Measurements from ENCODE around the gene FNDC1.
A peak's percentile ranks its signal among the peaks of the same experiment; 100 is the strongest.

FNDC1 gene

GRCh38 chr6:159163901-159164370, 5.3 kb upstream of the FNDC1 start:
- no peak overlapping the region for H2AFZ ChIP-seq (ENCODE audit: low read length)
- no peak overlapping the region for H3K4me2 ChIP-seq (ENCODE audit: low read length)
- H3K9me3 ChIP-seq (ENCODE audit: low read length) = no peaks in the 10 kb centered on the region
- H3K9me2 ChIP-seq (ENCODE audit: low read depth, low read length) = no peaks in the 10 kb centered on the region
- peaks cover 9% of the 10 kb centered on the region for H3K27me3 ChIP-seq (ENCODE audit: insufficient read depth, low read length)
- H3K79me2 ChIP-seq (ENCODE audit: insufficient read depth, low read length) = no peaks in the 10 kb centered on the region
- no peak overlapping the region for H3K4me3 ChIP-seq (ENCODE audit: low read depth, low read length, poor library complexity, severe bottlenecking)
- H3F3A ChIP-seq (ENCODE audit: insufficient read depth, low read length) = no peaks in the 10 kb centered on the region
- H3K4me1 ChIP-seq (ENCODE audit: insufficient read depth, low read length, severe bottlenecking) = peaks cover 5% of the 10 kb centered on the region
- no peaks in the 10 kb centered on the region; the same call in 1 of the 2 replicates for H3K36me3 ChIP-seq (ENCODE audit: insufficient read depth, low read length)
- TF ChIP-seq EZH2 (IDR thresholded peaks at IDR 0.05; ENCODE audit: borderline replicate concordance, low read length) = no peak
- no peak for TF ChIP-seq CTCF (IDR thresholded peaks at IDR 0.05; ENCODE audit: low read length)
- H4K20me1 ChIP-seq (ENCODE audit: insufficient read depth, low read length) = no peaks in the 10 kb centered on the region
- H3K9ac ChIP-seq (ENCODE audit: low read length) = no peak overlapping the region
- H3K27ac ChIP-seq (ENCODE audit: low read depth, low read length, poor library complexity, severe bottlenecking) = no peak overlapping the region

DNA sequence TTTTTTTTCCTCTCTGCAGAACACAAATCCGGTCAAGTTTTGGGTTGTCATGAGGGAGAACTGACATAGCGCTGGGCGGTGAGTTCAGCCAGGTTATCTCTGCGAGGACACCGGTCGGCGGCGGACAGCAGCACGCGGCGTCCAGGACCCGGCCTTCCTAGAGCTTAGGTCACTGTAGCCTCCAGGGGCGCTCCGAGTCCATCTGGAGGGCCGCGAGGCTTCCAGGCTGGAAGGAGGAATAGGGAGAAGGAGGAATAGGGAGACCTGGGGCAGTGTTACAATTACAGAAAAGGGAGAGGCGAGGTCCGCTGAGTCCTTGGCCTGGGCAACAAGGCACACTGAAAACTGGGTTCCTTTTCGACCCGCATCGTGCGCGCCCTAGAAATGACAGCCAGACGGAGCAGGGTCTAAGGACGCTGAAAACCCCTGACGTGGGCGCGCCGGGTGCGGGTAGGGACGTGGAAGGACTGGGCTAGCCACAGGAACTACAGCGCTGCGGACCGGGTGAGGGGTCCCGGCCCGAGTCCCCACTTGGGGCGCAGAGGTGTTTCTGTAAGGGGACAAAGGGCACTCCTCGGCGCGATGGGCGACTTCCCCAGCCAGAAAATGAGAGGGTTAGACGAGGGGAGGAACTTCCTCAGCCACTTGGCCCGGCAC, 536 bp upstream of the FNDC1 start:
- peak overlapping the region; percentile 7 for H3K4me3 ChIP-seq (ENCODE audit: low read depth, low read length, poor library complexity, severe bottlenecking)
- no peaks in the 10 kb centered on the region for H3K9me3 ChIP-seq (ENCODE audit: low read length)
- H3K4me1 ChIP-seq (ENCODE audit: insufficient read depth, low read length, severe bottlenecking) = peaks cover 6% of the 10 kb centered on the region
- H3K4me2 ChIP-seq (ENCODE audit: low read length) = peak overlapping the region; percentile 33; the same call in 1 of the 2 replicates
- H3K79me2 ChIP-seq (ENCODE audit: insufficient read depth, low read length) = no peaks in the 10 kb centered on the region
- no peaks in the 10 kb centered on the region for H3K9me2 ChIP-seq (ENCODE audit: low read depth, low read length)
- H2AFZ ChIP-seq (ENCODE audit: low read length) = no peak overlapping the region
- H3K36me3 ChIP-seq (ENCODE audit: insufficient read depth, low read length) = no peaks in the 10 kb centered on the region
- TF ChIP-seq EZH2 (IDR thresholded peaks at IDR 0.05; ENCODE audit: borderline replicate concordance, low read length) (no peak), CTCF (IDR thresholded peaks at IDR 0.05; ENCODE audit: low read length) (no peak)
- no peak overlapping the region for H3K9ac ChIP-seq (ENCODE audit: low read length)
- H4K20me1 ChIP-seq (ENCODE audit: insufficient read depth, low read length) = no peaks in the 10 kb centered on the region
- no peaks in the 10 kb centered on the region for H3F3A ChIP-seq (ENCODE audit: insufficient read depth, low read length)
- no peak overlapping the region for H3K27ac ChIP-seq (ENCODE audit: low read depth, low read length, poor library complexity, severe bottlenecking)
- H3K27me3 ChIP-seq (ENCODE audit: insufficient read depth, low read length) = peaks cover 9% of the 10 kb centered on the region

GRCh38 chr6:159169557-159170332, 545 bp downstream of the FNDC1 start:
- Histone ChIP-seq H3K4me2 (ENCODE audit: low read length) (peak overlapping the region; percentile 59), H3K4me1 (ENCODE audit: insufficient read depth, low read length, severe bottlenecking) (peaks cover 6% of the 10 kb centered on the region), H2AFZ (ENCODE audit: low read length) (no peak overlapping the region), H3K9me3 (ENCODE audit: low read length) (no peaks in the 10 kb centered on the region), H3K36me3 (ENCODE audit: insufficient read depth, low read length) (no peaks in the 10 kb centered on the region), H3K4me3 (ENCODE audit: low read depth, low read length, poor library complexity, severe bottlenecking) (no peak overlapping the region), H3K79me2 (ENCODE audit: insufficient read depth, low read length) (no peaks in the 10 kb centered on the region), H3K27ac (ENCODE audit: low read depth, low read length, poor library complexity, severe bottlenecking) (no peak overlapping the region), H3K9ac (ENCODE audit: low read length) (no peak overlapping the region), H3K9me2 (ENCODE audit: low read depth, low read length) (no peaks in the 10 kb centered on the region), H3K27me3 (ENCODE audit: insufficient read depth, low read length) (peaks cover 9% of the 10 kb centered on the region; the same call in 1 of the 2 replicates), H4K20me1 (ENCODE audit: insufficient read depth, low read length) (no peaks in the 10 kb centered on the region), H3F3A (ENCODE audit: insufficient read depth, low read length) (no peaks in the 10 kb centered on the region)
- no peak for TF ChIP-seq EZH2 (IDR thresholded peaks at IDR 0.05; ENCODE audit: borderline replicate concordance, low read length)
